Heart right ventricle (tissue), 16 donors: Measurements from ENCODE around the gene REPIN1. TPM values are rescaled to one million over a fixed set of nuclear protein-coding genes. Genes with fewer than 3 reads are reported as not detected.

Source experiments
- ATAC-seq, 8 donors: fragments of 200-7000 bp; cut with Tn5 transposase; one replicate each; pipeline ENCODE4 v1.9.1; 2020; ENCODE audit warnings: mild to moderate bottlenecking in 8 of 8, moderate library complexity in 8 of 8, moderate number of reproducible peaks in 1 of 8
- DNase-seq, 2 donors: peaks; one replicate each; pipeline ENCODE4 v3.0.0-alpha.2; 2020
- H3K27ac ChIP-seq, 10 donors: fragments of 200-600 bp; sonication (generic) in 2 of 10; one replicate each; pipeline versions ENCODE4 v1.5.0 to v1.8.0; 2020 to 2022; ENCODE audit warnings: mild to moderate bottlenecking in 3 of 10
- H3K27me3 ChIP-seq, 7 donors: fragments of 200-600 bp; one replicate each; pipeline ENCODE4 v1.8.0; 2021 to 2022; ENCODE audit warnings: mild to moderate bottlenecking in 2 of 7
- H3K36me3 ChIP-seq, 9 donors: fragments of 200-600 bp; sonication (generic) in 1 of 9; one replicate each; pipeline versions ENCODE4 v1.5.0 to v1.8.0; 2020 to 2022; ENCODE audit warnings: mild to moderate bottlenecking in 2 of 9
- H3K4me1 ChIP-seq, 9 donors: fragments of 200-600 bp; sonication (generic) in 1 of 9; one replicate each; pipeline versions ENCODE4 v1.5.0 to v1.8.0; 2020 to 2022; ENCODE audit warnings: mild to moderate bottlenecking in 4 of 9
- H3K4me3 ChIP-seq, 10 donors: fragments of 200-600 bp; sonication (generic) in 2 of 10; one replicate each; pipeline versions ENCODE4 v1.5.0 to v1.8.0; 2020 to 2022; ENCODE audit warnings: mild to moderate bottlenecking in 7 of 10, moderate library complexity in 2 of 10
- H3K9me3 ChIP-seq, 11 donors: fragments of 200-600 bp in 10 of 11; sonication (generic) in 2 of 11; one replicate each; pipeline versions ENCODE4 v1.5.0 to v1.8.0; 2013 to 2022; ENCODE audit warnings: mild to moderate bottlenecking in 2 of 11, control low read depth in 1 of 11, moderate library complexity in 1 of 11
- CTCF ChIP-seq, 9 donors: fragments of 200-600 bp; sonication (generic) in 2 of 9; IDR thresholded peaks; one replicate each; pipeline versions ENCODE4 v1.5.0 to v1.8.0; 2021 to 2022; ENCODE audit warnings: antibody characterized with exemption in 9 of 9, mild to moderate bottlenecking in 5 of 9, moderate library complexity in 1 of 9
- WGBS, 2 donors: extraction: QIAGEN DNeasy Blood & Tissue Kit; methylation state at CpG; one replicate each; pipeline ENCODE4 v1.1.7; 2013; ENCODE audit warnings: inconsistent platforms in 1 of 2; 5-methylcytosine and 5-hydroxymethylcytosine counted together
- intact Hi-C, 10 donors: fragments of 100-400 bp; cut with DNase I; formaldehyde crosslinking; loops; one replicate each; pipeline versions ENCODE4 v1.11.1 to v1.14.2; 2022
- polyA plus RNA-seq, 2 donors: library from polyadenylated mRNA; stranded (reverse); fragments of 200-250 nt; gene quantifications; one replicate each; pipeline ENCODE4 v1.2.3, GENCODE V29; 2013
- total RNA-seq, 10 donors: library from RNA; stranded (reverse); fragmentation: NEBNext Ultra II Directional in 3 of 10; extraction: Animal tissue kit (Norgen Biotek cat#: 25700) in 3 of 10; gene quantifications; one replicate each; pipeline versions ENCODE4 v1.2.1 to v1.2.4, GENCODE V29; 2021 to 2023
- donor health status: Arrhythmogenic right ventricular cardiomyopathy.
- donor health status: ischemic (EF 13 %, LVEDD 7.1; RV severe dilation, severe dysfunction).
- donor health status: healthy with polysubstance abuse.
- donor health status: DM: no; HTN: yes; CAD: no.
- donor health status: DM: no; HTN: no; CAD: no.
- donor health status: ischemic (EF 25% LVEDD 6.9; RV normal size, moderate dysfunction).
- donor health status: ischemic (EF 25% LVEDD 5.7; RV mildly dilated, moderate dysfunction).
- donor health status: healthy.
- donor health status: DM: yes; HTN: yes; CAD: no.
- donor health status: Ischemic cardiomyopathy.
- donor health status: ischemic (EF 35%, LVEDD 5.7; RV mildly dilated, moderate dysfunction).
- donor health status: nonischemic (EF 11% LVEDD 7.7; RV severe dilation, severe dysfunction).
- donor health status: DM: yes; HTN: yes; CAD: no.
- donor health status: PGD.
- donor health status: ischemic (EF 29% LVEDD 5.4; RV normal size, mild dysfunction).
- donor health status: nonischemic (EF 23%, LVEDD 6.1; RV moderate dilation, normal function).

REPIN1 gene
- total and polyA plus RNA-seq, 12 donors = 51.0 to 132 (median 109) TPM

- intact Hi-C loops = loop anchor here in 4 of 10 donors (5.0 kb wide), 1 partner anchor 39 kb away; the partner anchor contains the start of gene REPIN1 (in 4 of the 4)
- H3K36me3 ChIP-seq = peaks cover 0 to 17% (median 0%) of the 10 kb centered on the region in 9 donors
- no peaks in the 10 kb centered on the region for H3K27me3 ChIP-seq
- 51 to 57% methylated on average over 10 of the region's 10 CpGs for WGBS, 2 donors
- TF ChIP-seq CTCF (IDR thresholded peaks at IDR 0.05) = no peak
- peak overlapping the region in 8 of 10 donors; percentile 49 to 89 (median 75) for H3K4me3 ChIP-seq
- peak overlapping the region in 9 of 10 donors; percentile 89 to 99 (median 97) for H3K27ac ChIP-seq
- DNase-seq (no peak), ATAC-seq (no peak)
- peaks cover 14 to 36% (median 27%) of the 10 kb centered on the region in 9 donors for H3K4me1 ChIP-seq
- H3K9me3 ChIP-seq = no peaks in the 10 kb centered on the region
Measured at GRCh38 chr7:150406567-150407421, 38.2 kb downstream of the REPIN1 start.

GRCh38 chr7:150407588-150408392, 39.2 kb downstream of the REPIN1 start:
- intact Hi-C loops = loop anchor here in 4 of 10 donors (5.0 kb wide), 1 partner anchor 40 kb away; the partner anchor contains the start of gene REPIN1 (in 4 of the 4)
- DNase-seq = no peak
- Histone ChIP-seq H3K9me3 (no peaks in the 10 kb centered on the region), H3K27ac (peak overlapping the region in 4 of 10 donors; percentile 97 to 99 (median 97)), H3K27me3 (no peaks in the 10 kb centered on the region), H3K4me3 (no peak overlapping the region), H3K4me1 (peaks cover 14 to 36% (median 27%) of the 10 kb centered on the region in 9 donors), H3K36me3 (peaks cover 0 to 17% (median 0%) of the 10 kb centered on the region in 9 donors)
- WGBS, 2 donors = 92 to 95% methylated on average over 78 to 91 of the region's 91 CpGs
- no peak for ATAC-seq
- no peak for TF ChIP-seq CTCF (IDR thresholded peaks at IDR 0.05)

- ATAC-seq = no peak
- Histone ChIP-seq H3K4me3 (no peak overlapping the region), H3K27ac (no peak overlapping the region), H3K27me3 (no peaks in the 10 kb centered on the region), H3K9me3 (no peaks in the 10 kb centered on the region), H3K4me1 (peaks cover 12 to 33% (median 22%) of the 10 kb centered on the region in 9 donors), H3K36me3 (peaks cover 0 to 17% (median 0%) of the 10 kb centered on the region in 9 donors)
- intact Hi-C loops = loop anchor here in 4 of 10 donors (5.0 kb wide), 1 partner anchor 41 kb away; the partner anchor contains the start of gene REPIN1 (in 4 of the 4)
- TF ChIP-seq CTCF (IDR thresholded peaks at IDR 0.05) = no peak
- 90% methylated on average over 22 of the region's 22 CpGs for WGBS, 2 donors
- no peak for DNase-seq
Measured at GRCh38 chr7:150408393-150409299, 40.0 kb downstream of the REPIN1 start.
